ENCODE measurements around the gene BIRC7. TPM values are rescaled to one million over a fixed set of nuclear protein-coding genes. Genes with fewer than 3 reads are reported as not detected.

The BIRC7 gene, protein sequence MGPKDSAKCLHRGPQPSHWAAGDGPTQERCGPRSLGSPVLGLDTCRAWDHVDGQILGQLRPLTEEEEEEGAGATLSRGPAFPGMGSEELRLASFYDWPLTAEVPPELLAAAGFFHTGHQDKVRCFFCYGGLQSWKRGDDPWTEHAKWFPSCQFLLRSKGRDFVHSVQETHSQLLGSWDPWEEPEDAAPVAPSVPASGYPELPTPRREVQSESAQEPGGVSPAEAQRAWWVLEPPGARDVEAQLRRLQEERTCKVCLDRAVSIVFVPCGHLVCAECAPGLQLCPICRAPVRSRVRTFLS
- not detected in 2 replicates for total RNA-seq

DNA sequence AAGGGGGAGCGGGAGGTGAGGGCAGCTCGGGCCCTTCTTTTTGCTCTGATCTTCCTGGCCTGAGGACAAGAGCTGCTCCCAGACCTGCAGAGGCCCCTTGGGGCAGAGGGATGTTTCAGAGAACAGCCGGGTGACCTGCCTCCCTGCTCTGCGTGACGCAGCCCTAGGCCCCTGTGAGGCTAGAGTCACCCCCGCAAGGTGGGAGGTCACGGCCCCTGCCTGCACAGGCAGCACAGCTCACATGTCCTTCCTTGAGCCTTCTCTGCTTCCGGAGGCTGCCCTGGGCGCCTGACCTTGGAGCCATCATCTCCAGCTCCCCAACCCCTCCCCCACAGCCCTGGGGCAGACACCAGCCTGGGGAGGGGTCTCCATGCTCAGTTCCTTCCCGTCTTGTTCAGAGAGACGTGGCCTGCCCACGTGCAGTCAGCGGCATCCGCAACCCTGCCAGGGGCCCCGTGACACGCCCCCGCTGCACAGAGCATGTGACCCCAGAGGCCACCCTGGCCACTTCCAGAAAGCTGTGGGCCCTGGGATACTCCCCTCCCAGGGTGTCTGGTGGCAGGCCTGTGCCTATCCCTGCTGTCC is at the start of gene BIRC7:
Gene BIRC7, plus strand, starts transcription at position 507 of the 585 bp plus-strand sequence. CDS start 192 bp downstream, outside the sequence.

DNA sequence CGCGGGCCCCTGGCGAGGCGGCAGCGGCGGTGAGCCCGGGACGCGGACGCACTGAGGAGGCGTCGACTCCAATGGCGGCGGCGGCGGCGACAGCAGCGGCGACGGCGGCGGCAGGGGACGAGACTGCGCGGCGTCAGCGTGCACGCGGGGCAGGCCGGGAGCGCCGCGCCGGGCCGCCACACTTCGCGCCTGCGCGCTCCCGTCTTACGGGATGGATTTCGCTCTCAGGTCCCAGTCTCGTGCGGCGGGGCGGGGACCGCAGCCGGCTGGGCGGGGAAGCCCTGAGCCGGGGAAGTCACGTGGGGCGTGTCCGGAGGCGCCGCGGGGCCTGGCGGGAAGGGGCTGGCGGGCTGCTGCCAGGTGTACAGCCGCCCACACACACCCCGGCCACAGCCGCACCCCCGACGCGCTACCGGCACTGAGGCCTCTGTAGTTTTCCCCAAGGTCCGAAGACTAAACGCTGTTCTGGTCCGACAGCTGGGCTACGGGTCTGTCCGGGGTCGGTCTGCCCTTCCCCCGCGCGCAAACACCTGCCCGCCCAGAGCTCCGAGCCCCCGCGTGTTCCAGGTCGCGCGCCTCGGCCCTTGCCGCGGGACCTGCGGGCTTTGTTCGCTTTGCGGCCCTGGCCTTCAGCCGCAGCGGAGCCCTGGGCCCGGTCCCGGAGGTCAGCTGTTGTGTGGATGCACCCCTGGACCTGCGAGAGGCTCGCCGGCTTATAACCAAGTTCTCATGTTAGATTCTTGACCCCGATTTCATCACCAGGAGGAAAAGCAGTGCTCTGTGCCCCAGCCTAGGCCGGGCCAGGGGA is 19.5 kb upstream of the BIRC7 start, which contains the start of gene YTHDF1:
Gene YTHDF1, minus strand, starts transcription at position 91 of the 808 bp plus-strand sequence. CDS start 239 bp downstream, outside the sequence.

DNA sequence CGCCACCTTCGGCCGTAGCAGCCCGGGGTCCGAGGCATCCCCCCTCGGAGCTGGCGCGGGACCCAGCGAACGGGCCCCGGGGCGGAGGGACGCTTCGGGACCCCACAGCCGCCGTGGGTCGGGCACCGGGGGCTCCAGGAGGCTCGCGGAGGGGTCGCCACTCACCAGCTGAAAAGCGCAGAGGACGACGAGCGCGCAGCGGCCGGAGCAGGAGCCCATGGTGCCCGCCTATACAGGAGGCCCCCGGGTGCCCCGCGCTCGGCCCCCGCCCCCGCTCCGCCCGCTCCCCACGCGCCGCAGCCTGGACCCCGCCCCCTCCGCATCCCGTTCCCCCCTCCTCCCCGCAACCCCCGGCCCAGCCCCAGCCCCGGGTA is 18.5 kb downstream of the BIRC7 start, which contains the start of gene NKAIN4:
Gene NKAIN4, minus strand, starts transcription at position 232 of the 374 bp plus-strand sequence. Its CDS starts 13 bp downstream, at position 219.

DNA sequence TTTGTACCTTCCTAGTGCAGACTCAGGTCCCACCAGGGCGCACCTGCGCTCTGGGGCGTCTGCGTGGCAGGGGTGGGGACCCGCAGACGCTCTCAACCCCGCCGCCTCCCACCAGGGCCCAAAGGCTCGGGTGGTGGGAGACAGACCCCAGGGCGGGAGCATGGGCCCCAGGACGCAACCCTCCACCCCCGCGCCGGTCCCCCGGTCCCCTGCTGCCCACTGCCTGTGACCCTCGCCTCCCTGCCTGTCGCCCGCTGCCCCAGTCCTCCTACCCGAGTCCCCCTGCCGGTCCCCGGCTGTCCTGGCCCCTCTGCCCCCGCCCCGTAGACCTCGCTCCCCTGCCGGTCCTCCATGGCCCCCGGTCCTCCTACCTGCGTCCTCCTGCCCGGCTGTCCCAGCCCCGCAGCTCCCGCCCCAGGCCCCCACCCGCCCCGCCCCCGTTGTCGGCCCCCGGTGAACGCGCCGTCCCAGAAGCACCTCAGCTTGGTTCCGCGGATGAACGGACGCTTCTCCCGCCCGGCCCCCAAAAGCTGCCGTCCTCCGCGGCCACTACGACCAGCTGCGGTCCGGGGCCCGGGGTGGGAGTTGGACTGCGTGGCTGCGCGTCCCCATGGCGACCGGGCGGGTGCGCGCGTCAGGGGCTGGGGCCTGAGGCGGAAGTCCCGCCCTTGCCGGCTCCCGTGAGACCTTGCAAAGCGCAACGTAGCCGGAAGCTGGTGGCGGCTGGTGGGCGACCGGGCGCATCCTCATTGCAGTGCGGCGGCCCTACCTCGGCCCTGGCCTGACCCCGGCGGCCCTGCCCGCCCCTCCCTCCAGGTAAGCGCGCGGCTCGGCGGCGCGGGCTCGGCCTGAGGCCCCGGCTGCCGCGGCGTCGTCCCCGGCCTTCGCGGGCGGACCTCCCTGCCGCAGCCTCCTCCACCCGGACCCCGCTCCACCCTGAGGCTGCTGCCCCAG is 36.7 kb downstream of the BIRC7 start, which contains the start of gene ARFGAP1:
Gene ARFGAP1, plus strand, starts transcription at position 709 of the 954 bp plus-strand sequence. CDS start 2,768 bp downstream, outside the sequence.

Small RNAs within 50 kb of the gene (small RNA-seq; reads per million reads assigned to genes)
- gene MIR3196 (not detected), gene MIR4326 (not detected)

Other genes starting within 250 kb of the BIRC7 start
- not detected in 2 replicates for gene BHLHE23, start 228.9 kb upstream of the BIRC7 start, total RNA-seq
- 25.6 and 28.1 TPM in 2 replicates for gene YTHDF1, start 19.8 kb upstream of the BIRC7 start, total RNA-seq
- gene NKAIN4, start 18.6 kb downstream of the BIRC7 start, total RNA-seq, result not detected in 2 replicates
- gene ARFGAP1, start 36.9 kb downstream of the BIRC7 start, total RNA-seq, result 49.9 and 59.8 TPM in 2 replicates
- not detected in 2 replicates for gene COL20A1, start 57.3 kb downstream of the BIRC7 start, total RNA-seq
- not detected in 2 replicates for gene CHRNA4, start 125.4 kb downstream of the BIRC7 start, total RNA-seq
- gene KCNQ2, start 236.8 kb downstream of the BIRC7 start, total RNA-seq, result under 0.01 TPM in 1 of 2 replicates, not detected in the other